KOPT-K1 (cell line): ENCODE data around the gene SELENON.

Source experiments
- H3K27ac ChIP-seq: fragments of 200-600 bp; sonication (generic); 2 replicates; pipeline ENCODE4 v1.5.1; 2016; ENCODE audit warnings: antibody characterized with exemption, mild to moderate bottlenecking, low read depth, low read length; ENCODE audit not compliant: poor library complexity, severe bottlenecking
- H3K36me3 ChIP-seq: fragments of 200-600 bp; sonication (generic); 2 replicates; pipeline ENCODE4 v1.5.1; 2017; ENCODE audit warnings: antibody characterized with exemption, mild to moderate bottlenecking, low read length, moderate library complexity; ENCODE audit not compliant: insufficient read depth
- H3K9me3 ChIP-seq: fragments of 200-600 bp; sonication (generic); 2 replicates; pipeline ENCODE4 v1.5.1; 2017; ENCODE audit warnings: antibody characterized with exemption, low read length, mild to moderate bottlenecking; ENCODE audit not compliant: insufficient read depth, poor library complexity, severe bottlenecking

Gene SELENON

GRCh38 chr1:25766721-25767436 is 33.1 kb upstream of the SELENON start:
- Histone ChIP-seq H3K27ac (no peak overlapping the region), H3K9me3 (no peaks in the 10 kb centered on the region), H3K36me3 (no peaks in the 10 kb centered on the region)

- Histone ChIP-seq H3K36me3 (no peaks in the 10 kb centered on the region), H3K9me3 (no peaks in the 10 kb centered on the region), H3K27ac (no peak overlapping the region)
These were observed 32.6 kb upstream of the SELENON start for GRCh38 chr1:25767437-25767770.

GRCh38 chr1:25768999-25769398 is 31.0 kb upstream of the SELENON start:
- H3K36me3 ChIP-seq, result no peaks in the 10 kb centered on the region
- H3K27ac ChIP-seq, result no peak overlapping the region
- H3K9me3 ChIP-seq, result no peaks in the 10 kb centered on the region

GRCh38 chr1:25769625-25770383 is 30.2 kb upstream of the SELENON start:
- Histone ChIP-seq H3K9me3 (no peaks in the 10 kb centered on the region), H3K36me3 (no peaks in the 10 kb centered on the region), H3K27ac (no peak overlapping the region)

- H3K9me3 ChIP-seq, result no peaks in the 10 kb centered on the region
- no peaks in the 10 kb centered on the region for H3K36me3 ChIP-seq
- no peak overlapping the region for H3K27ac ChIP-seq
These were observed 29.3 kb upstream of the SELENON start for GRCh38 chr1:25770541-25771220.

- Histone ChIP-seq H3K9me3 (no peaks in the 10 kb centered on the region), H3K36me3 (no peaks in the 10 kb centered on the region), H3K27ac (no peak overlapping the region)
These were observed 28.5 kb upstream of the SELENON start for GRCh38 chr1:25771221-25772114.

GRCh38 chr1:25772164-25772563 is 27.8 kb upstream of the SELENON start:
- Histone ChIP-seq H3K9me3 (no peaks in the 10 kb centered on the region), H3K36me3 (no peaks in the 10 kb centered on the region), H3K27ac (no peak overlapping the region)

- H3K9me3 ChIP-seq, result no peaks in the 10 kb centered on the region
- H3K27ac ChIP-seq, result no peak overlapping the region
- no peaks in the 10 kb centered on the region for H3K36me3 ChIP-seq
These were observed 27.2 kb upstream of the SELENON start for GRCh38 chr1:25772692-25773245.

GRCh38 chr1:25773441-25774125 is 26.4 kb upstream of the SELENON start:
- H3K27ac ChIP-seq, result no peak overlapping the region
- H3K9me3 ChIP-seq, result no peaks in the 10 kb centered on the region
- no peaks in the 10 kb centered on the region for H3K36me3 ChIP-seq

- Histone ChIP-seq H3K9me3 (no peaks in the 10 kb centered on the region), H3K27ac (no peak overlapping the region), H3K36me3 (no peaks in the 10 kb centered on the region)
These were observed 25.7 kb upstream of the SELENON start for GRCh38 chr1:25774206-25774803.

- H3K36me3 ChIP-seq, result no peaks in the 10 kb centered on the region
- no peak overlapping the region for H3K27ac ChIP-seq
- no peaks in the 10 kb centered on the region for H3K9me3 ChIP-seq
These were observed 24.8 kb upstream of the SELENON start for GRCh38 chr1:25774921-25775771.

GRCh38 chr1:25779388-25779787 is 20.6 kb upstream of the SELENON start:
- no peaks in the 10 kb centered on the region for H3K36me3 ChIP-seq
- H3K9me3 ChIP-seq, result no peaks in the 10 kb centered on the region
- H3K27ac ChIP-seq, result no peak overlapping the region

- H3K9me3 ChIP-seq, result no peaks in the 10 kb centered on the region
- no peaks in the 10 kb centered on the region for H3K36me3 ChIP-seq
- H3K27ac ChIP-seq, result no peak overlapping the region
These were observed 20.1 kb upstream of the SELENON start for GRCh38 chr1:25779894-25780293.
